Activated naive CD8-positive, alpha-beta T cell treated with anti-CD3 and anti-CD28 coated beads, Interleukin-2, amount 10 ng/mL, durations not matched to agents 7 days and 5 days (primary cell): ENCODE results near the gene KLHDC10. TPM values are rescaled to one million over a fixed set of nuclear protein-coding genes. Genes with fewer than 3 reads are reported as not detected.
"Not testable (repeated sequence)": the region's sequence is repeated elsewhere in the genome, so short reads cannot be mapped to it uniquely, and the experiment has no call there.

Source experiments
- ATAC-seq: fragments of 150-1000 bp; cut with Tn5 transposase; one replicate; pipeline ENCODE4 v1.10.0; 2021; ENCODE audit warnings: low read depth, moderate library complexity
- POLR2A ChIA-PET: fragments of 350-600 bp; sonication (Branson Sonifier 250); formaldehyde crosslinking; loops from one replicate; lab custom pipeline; 2021; ENCODE audit warnings: antibody characterized with exemption; lab: Charles Lee
- DNase-seq: peaks from one replicate; pipeline ENCODE4 v3.0.0; 2021
- H3K27ac Mint-ChIP-seq: one replicate; pipeline ENCODE4 v1.8.0; 2022; ENCODE audit warnings: mild to moderate bottlenecking, mixed read lengths
- H3K27me3 Mint-ChIP-seq: one replicate; pipeline ENCODE4 v1.8.0; 2022; ENCODE audit warnings: mild to moderate bottlenecking, moderate library complexity, mixed read lengths
- H3K36me3 Mint-ChIP-seq: one replicate; pipeline ENCODE4 v1.8.0; 2021; ENCODE audit warnings: mild to moderate bottlenecking, mixed read lengths
- H3K4me1 Mint-ChIP-seq: one replicate; pipeline ENCODE4 v1.8.0; 2021; ENCODE audit warnings: mixed read lengths
- H3K4me3 Mint-ChIP-seq: one replicate; pipeline ENCODE4 v1.8.0; 2022; ENCODE audit warnings: mild to moderate bottlenecking, moderate library complexity, mixed read lengths
- H3K9me3 Mint-ChIP-seq: one replicate; pipeline ENCODE4 v1.8.0; 2021; ENCODE audit warnings: mixed read lengths
- total RNA-seq, 2 experiments: library from RNA; stranded (reverse); gene quantifications; one replicate each; pipeline ENCODE4 v1.2.3, GENCODE V29; 2021

The KLHDC10 gene
- total RNA-seq, 2 experiments from 2014 or later: 15.6 to 15.7 TPM

DNA sequence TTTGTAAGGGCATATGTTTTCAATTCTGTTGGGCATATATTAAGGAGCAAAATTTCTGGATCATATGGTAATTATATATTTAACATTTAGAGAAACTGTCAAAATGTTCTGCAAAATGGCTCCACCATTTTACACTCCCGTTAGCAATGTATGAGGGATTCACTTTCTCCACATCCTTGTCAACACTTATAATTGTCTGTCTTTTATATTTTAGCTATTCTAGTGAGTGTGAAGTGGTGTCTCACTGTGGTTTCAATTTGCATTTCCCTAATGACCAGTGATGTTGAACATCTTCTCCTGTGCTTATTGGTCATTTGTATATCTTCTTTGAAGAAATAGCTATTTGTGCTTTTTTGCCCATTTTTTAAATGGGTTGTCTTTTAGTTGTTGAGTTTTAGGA lies 8.1 kb upstream of the KLHDC10 start:
- POLR2A ChIA-PET: no interaction called here
- DNase-seq: no peak
- no peak for ATAC-seq
- no peaks in the 10 kb centered on the region for H3K36me3 Mint-ChIP-seq
- H3K4me1 Mint-ChIP-seq: peaks cover 5% of the 10 kb centered on the region
- H3K9me3 Mint-ChIP-seq: no peaks in the 10 kb centered on the region
- no peak overlapping the region for H3K4me3 Mint-ChIP-seq
- H3K27ac Mint-ChIP-seq: no peak overlapping the region
- peaks cover 2% of the 10 kb centered on the region for H3K27me3 Mint-ChIP-seq

DNA sequence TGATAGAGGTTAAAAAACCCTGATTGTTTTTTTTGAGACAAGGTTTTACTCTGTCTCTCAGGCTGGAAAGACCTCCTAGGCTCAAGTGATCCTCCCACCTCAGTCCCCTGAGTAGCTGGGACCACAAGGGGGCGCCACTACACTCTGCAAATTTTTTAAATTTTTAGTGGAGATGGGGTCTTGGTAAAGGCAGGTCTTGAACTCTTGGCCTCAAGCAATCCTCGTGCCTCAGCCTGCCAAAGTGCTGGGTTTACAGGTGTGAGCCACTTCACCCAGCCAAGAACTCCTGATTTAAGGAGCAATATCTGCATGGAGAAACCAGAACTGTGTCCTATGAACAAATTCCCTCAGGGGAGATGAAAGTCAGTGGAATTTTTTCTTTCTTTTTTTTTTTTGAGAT lies 7.3 kb upstream of the KLHDC10 start:
- DNase-seq: peak; percentile 74
- H3K4me3 Mint-ChIP-seq: no peak overlapping the region
- no peaks in the 10 kb centered on the region for H3K9me3 Mint-ChIP-seq
- H3K4me1 Mint-ChIP-seq: peaks cover 5% of the 10 kb centered on the region
- H3K27ac Mint-ChIP-seq: no peak overlapping the region
- peak; percentile 71 for ATAC-seq
- H3K27me3 Mint-ChIP-seq: peaks cover 2% of the 10 kb centered on the region
- H3K36me3 Mint-ChIP-seq: no peaks in the 10 kb centered on the region
- POLR2A ChIA-PET: no interaction called here

DNA sequence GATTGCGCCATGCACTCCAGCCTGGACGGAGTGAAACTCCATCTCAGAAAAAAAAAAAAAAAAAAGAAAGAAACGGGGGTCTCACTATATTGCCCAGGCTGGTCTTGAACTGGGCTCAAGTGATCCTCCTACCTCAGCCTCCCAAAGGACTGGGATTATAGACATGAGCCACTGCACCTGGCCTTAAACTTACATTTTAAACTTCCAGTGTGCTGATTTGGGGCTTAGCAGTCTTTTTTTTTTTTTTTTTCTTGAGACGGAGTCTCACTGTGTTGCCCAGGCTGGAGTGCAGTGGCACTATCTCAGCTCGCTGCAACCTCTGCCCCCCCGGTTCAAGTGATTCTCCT lies 5.8 kb upstream of the KLHDC10 start:
- H3K27me3 Mint-ChIP-seq, H3K4me1 Mint-ChIP-seq, POLR2A ChIA-PET, DNase-seq, H3K9me3 Mint-ChIP-seq, ATAC-seq, H3K4me3 Mint-ChIP-seq, H3K36me3 Mint-ChIP-seq, H3K27ac Mint-ChIP-seq: not testable (repeated sequence)

DNA sequence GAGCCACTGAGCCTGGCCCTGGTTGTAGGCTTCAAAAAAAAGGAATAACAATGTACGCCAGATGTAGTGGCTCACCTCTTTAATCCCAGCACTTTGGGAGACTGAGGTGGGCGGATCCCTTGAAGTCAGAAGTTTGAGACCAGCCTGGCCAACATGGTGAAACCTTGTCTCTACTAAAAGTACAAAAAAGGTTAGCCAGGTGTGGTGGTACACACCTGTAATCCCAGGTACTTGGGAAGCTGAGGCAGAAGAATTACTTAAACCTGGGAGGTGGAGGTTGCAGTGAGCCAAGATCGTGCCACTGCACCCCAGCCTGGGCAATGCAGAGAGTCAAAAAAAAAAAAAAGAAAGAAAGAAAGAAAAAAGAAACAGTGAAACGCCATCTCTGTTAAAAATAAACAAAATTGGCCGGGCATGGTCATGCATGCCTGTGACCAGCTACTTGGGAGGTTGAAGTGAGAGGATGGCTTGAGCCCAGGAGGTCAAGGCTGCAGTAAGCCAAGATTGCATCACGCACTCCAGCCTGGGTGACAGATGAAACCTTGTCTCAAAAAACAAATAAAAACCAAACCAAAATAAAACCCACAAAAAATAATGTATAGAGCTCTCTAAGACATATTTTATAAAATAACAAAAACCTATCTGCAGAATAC lies 4.7 kb upstream of the KLHDC10 start:
- ATAC-seq: no peak
- H3K27ac Mint-ChIP-seq: no peak overlapping the region
- POLR2A ChIA-PET: no interaction called here
- DNase-seq: no peak
- no peaks in the 10 kb centered on the region for H3K9me3 Mint-ChIP-seq
- peaks cover 2% of the 10 kb centered on the region for H3K27me3 Mint-ChIP-seq
- peaks cover 7% of the 10 kb centered on the region for H3K4me1 Mint-ChIP-seq
- no peaks in the 10 kb centered on the region for H3K36me3 Mint-ChIP-seq
- H3K4me3 Mint-ChIP-seq: no peak overlapping the region

DNA sequence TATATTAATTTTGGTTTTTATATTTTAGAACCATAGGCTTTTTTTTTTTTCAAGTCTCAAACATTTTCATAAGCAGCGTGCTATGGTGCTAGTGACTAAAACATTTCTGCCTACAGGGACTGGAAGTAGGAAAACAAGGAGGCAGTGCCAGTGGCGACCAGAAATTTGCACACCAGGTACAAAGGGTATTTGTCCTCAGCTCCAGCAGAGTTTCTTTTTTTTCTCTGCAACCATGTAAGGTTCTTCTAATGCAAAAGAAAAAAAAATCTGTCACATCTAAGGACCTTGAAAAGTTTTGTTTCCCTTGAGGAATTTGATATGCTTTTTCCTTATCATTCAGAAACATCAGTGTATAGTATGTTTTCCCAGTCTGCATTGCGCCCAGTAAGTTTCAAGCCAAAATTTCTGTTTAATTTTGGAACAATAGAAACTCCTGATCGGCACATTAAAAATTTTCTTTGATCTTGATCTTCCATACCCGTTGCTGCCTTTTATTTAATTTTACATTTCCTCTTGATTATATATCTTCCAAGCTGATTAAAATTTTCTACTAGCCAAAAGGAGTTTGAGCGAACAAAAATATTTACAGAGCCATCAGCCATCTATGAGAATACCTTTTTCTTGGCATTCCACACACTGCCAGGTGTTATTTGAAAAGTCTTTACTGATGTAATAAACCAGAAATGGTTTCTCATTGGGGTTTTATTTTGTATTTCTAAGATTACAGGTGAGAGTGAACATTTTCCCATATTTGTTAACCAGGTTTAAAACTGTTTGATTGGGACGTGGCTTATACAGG lies 956 bp upstream of the KLHDC10 start:
- DNase-seq (no peak), ATAC-seq (no peak)
- POLR2A ChIA-PET: interaction anchor here (0.9 to 2.2 kb wide), 3 partner anchors 9 to 136 kb away, joined by 3 to 19 read pairs (median 4); partner anchors contain the start of genes TMEM209 and ZC3HC1
- H3K27me3 Mint-ChIP-seq: peaks cover 2% of the 10 kb centered on the region
- peak overlapping the region; percentile 95 for H3K4me3 Mint-ChIP-seq
- peak overlapping the region; percentile 96 for H3K27ac Mint-ChIP-seq
- no peaks in the 10 kb centered on the region for H3K9me3 Mint-ChIP-seq
- H3K4me1 Mint-ChIP-seq: peaks cover 21% of the 10 kb centered on the region
- no peaks in the 10 kb centered on the region for H3K36me3 Mint-ChIP-seq

DNA sequence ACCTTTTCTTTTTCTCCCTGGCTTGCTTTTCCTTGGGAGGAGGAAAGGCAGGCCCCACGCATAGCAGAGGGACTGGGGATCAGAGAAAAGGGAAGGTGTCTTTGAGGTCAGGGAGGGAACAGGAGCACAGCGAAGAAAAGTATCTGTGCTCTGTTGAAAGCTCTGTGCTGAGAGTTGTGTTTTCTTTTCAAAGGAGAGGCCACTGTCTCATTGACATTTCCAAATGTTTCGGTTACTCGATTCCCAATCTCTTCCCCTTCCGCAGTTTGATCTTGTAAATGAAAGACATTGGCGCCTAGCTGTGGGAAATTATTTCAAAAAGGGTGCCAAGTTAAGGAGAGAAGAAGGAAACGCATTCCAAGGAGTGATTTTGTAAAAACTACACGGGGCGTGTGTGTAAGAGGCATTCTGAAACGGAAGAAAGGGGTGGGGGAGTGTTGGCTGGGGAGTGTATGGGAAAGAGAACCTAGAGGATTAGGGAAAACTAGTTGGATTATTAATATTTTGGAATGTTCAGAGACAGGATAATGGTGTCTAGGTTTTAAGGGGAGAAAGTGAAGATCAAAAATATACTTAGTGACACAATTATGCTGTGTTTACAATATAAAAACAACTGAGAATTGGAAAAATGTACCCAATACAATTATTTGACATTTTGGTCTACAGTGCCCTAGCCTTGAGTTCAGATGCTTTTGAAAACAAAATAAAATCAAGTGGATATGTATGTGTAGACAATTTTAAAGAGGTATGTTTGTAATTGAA lies 708 bp downstream of the KLHDC10 start:
- H3K4me3 Mint-ChIP-seq: peak overlapping the region; percentile 95
- H3K27ac Mint-ChIP-seq: peak overlapping the region; percentile 14
- no peaks in the 10 kb centered on the region for H3K9me3 Mint-ChIP-seq
- H3K36me3 Mint-ChIP-seq: no peaks in the 10 kb centered on the region
- ATAC-seq: no peak
- H3K4me1 Mint-ChIP-seq: peaks cover 21% of the 10 kb centered on the region
- no peak for DNase-seq
- peaks cover 2% of the 10 kb centered on the region for H3K27me3 Mint-ChIP-seq
- POLR2A ChIA-PET: interaction anchor here (0.6 to 2.2 kb wide), 4 partner anchors 10 to 134 kb away, joined by 3 to 19 read pairs (median 4); partner anchors contain the start of genes TMEM209 and ZC3HC1

DNA sequence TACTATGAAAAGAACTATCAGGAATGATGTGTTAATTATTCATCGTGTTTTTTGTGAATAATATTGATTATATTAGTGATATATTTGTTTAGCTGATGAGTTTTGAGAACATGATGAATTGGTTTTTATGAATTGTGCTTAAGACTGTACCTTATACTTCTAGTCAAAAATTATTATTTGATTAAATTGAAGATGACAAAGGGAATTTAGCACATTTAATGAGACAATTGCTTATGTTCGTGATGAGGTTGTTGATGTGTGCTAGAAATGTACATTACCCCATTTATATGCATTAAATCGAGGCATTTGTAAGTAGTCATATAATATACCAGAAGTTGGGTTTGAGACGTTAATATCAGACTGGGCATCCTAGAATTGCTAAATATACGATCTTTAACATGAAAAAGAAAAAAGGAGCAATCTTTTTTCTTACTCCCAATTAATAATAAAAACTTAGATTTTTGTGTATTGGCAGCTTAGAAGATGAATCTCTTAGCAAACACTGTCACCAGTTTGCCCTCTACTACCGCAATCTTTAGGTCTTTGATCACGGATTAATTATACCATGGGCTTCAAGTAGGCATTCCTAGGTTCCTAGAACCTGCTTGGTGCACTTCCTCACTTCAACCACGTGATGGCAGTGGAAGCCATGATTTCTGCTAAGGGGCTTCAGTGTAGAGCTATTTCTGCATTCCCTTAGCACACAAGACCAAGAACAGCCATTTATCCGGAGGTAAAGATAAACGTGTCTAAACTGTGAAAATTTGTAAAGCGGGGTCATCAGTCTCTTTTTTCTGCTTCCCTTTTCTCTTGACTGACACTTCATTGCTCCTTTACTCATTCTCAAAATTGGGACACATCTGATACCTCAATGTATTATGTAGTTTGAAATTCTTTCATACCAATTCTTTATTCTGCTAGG lies 1.6 kb downstream of the KLHDC10 start:
- Mint-ChIP-seq H3K4me1 (peaks cover 21% of the 10 kb centered on the region), H3K4me3 (peak overlapping the region; percentile 53), H3K27ac (no peak overlapping the region), H3K9me3 (no peaks in the 10 kb centered on the region), H3K27me3 (no peaks in the 10 kb centered on the region), H3K36me3 (no peaks in the 10 kb centered on the region)
- DNase-seq (no peak), ATAC-seq (no peak)
- POLR2A ChIA-PET: interaction anchor here (1.3 kb wide), 1 partner anchor 686 kb away, joined by 4 read pairs; no protein-coding TSS in a partner anchor

DNA sequence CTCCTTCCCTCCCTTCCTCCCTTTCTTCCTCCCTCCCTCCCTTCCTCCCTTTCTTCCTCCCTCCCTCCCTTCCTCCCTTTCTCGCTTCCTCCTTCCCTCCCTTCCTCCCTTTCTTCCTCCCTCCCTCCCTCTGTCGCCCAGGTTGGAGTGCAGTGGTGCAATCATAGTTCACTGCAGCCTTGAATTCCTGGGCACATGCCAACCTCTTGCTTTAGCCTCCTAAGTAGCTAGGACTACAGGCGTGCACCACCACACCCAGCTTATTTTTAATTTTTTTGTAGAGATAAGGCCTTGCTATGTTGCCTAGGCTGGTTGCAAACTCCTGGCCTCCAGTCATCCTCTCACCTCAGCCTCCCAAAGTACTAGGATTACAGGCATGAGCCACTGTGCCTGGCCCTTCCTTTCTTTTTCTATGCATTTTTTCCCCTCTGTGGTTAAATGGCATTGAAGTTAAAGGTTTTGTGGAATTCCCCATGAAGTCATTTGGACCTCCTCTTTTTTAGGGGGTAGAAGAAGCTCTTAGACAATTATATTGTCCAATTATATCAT lies 9.6 kb downstream of the KLHDC10 start:
- Mint-ChIP-seq H3K9me3 (no peaks in the 10 kb centered on the region), H3K27me3 (no peaks in the 10 kb centered on the region), H3K27ac (no peak overlapping the region), H3K4me3 (no peak overlapping the region), H3K4me1 (peaks cover 5% of the 10 kb centered on the region), H3K36me3 (peaks cover 9% of the 10 kb centered on the region)
- ATAC-seq (no peak), DNase-seq (no peak)
- POLR2A ChIA-PET: no interaction called here

DNA sequence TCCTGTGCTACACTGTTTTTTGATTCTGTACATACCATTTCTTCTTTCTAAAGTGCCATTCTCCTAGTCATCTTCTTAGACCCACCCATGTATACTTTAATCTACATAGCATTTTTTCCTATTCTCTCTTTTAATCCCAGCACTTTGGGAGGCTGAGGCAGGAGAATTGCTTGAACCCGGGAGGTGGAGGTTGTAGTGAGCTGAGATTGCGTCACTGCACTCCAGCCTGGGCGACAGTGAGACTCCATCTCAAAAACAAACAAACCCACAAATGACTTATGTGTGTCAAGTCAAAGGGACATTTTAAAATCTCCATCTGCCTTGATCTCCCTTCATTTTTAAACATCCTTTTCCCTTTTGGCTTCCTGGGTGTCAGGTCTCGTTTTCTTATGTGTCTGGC lies 13.2 kb downstream of the KLHDC10 start:
- ATAC-seq, H3K4me1 Mint-ChIP-seq, DNase-seq, POLR2A ChIA-PET, H3K9me3 Mint-ChIP-seq, H3K27ac Mint-ChIP-seq, H3K36me3 Mint-ChIP-seq, H3K4me3 Mint-ChIP-seq, H3K27me3 Mint-ChIP-seq: not testable (repeated sequence)

DNA sequence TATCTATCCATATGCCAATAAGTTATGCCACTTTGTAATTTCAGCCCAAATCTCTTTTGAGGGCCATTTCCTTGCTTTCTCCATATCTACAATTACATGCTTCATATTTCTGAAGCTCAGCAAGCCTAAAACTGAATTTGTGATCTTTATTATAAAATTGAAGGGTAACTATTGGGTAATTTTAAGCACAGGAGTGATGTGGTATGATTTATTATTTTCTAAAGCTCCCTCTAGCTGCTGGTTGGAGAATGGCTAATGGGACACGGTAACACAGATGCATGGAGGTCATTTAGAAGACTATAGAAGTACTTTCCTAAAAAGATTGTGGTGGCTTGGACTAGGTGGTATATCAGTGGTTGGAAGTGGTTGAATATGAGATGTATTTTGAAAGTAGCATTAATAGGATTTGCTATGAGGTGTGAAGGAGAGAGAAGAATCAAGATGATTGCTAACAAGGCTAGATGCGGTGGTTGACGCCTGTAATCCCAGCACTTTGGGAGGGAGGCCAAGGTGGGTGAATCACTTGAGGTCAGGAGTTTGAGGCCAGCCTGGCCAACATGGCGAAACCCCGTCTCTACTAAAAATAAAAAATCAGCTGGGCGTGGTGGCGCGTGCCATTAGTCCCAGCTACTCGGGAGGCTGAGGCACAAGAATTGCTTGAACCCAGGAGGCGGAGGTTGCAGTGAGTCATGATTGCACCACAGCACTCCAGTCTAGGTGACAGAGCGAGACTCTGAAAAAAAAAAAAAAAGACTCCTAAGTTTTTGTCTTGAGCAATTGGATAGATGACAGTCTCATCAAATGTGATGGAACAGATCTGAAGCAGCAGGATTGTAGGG lies 13.9 kb downstream of the KLHDC10 start:
- H3K9me3 Mint-ChIP-seq: no peaks in the 10 kb centered on the region
- no peak overlapping the region for H3K27ac Mint-ChIP-seq
- H3K27me3 Mint-ChIP-seq: no peaks in the 10 kb centered on the region
- peaks cover 5% of the 10 kb centered on the region for H3K4me1 Mint-ChIP-seq
- H3K4me3 Mint-ChIP-seq: no peak overlapping the region
- DNase-seq (no peak), ATAC-seq (no peak)
- POLR2A ChIA-PET: interaction anchor here (0.7 kb wide), 1 partner anchor 95 kb away, joined by 3 read pairs; no protein-coding TSS in a partner anchor
- H3K36me3 Mint-ChIP-seq: peaks cover 8% of the 10 kb centered on the region

DNA sequence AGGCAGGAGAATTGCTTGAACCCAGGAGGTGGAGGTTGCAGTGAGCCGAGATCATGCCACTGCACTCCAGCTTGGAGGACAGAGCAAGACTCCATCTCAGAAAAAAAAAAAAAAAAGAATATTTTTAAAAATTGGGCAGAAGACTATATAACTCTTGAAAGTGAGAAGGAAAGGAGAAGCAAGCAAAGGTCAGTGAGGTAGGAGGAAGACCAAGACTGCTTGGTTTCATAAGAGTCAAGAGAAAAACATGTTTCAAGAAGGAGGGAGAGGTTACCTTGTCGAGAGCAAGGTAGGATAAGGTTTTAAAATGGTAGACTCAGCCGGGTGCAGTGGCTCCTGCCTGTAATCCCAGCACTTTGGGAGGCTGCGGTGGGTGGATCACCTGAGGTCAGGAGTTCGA lies 14.9 kb downstream of the KLHDC10 start:
- not testable (repeated sequence) for H3K36me3 Mint-ChIP-seq, H3K27me3 Mint-ChIP-seq, DNase-seq, H3K4me1 Mint-ChIP-seq, ATAC-seq, H3K27ac Mint-ChIP-seq, H3K9me3 Mint-ChIP-seq, H3K4me3 Mint-ChIP-seq
- POLR2A ChIA-PET: interaction anchor here (0.7 kb wide), 1 partner anchor 29 kb away, joined by 5 read pairs; no protein-coding TSS in a partner anchor

DNA sequence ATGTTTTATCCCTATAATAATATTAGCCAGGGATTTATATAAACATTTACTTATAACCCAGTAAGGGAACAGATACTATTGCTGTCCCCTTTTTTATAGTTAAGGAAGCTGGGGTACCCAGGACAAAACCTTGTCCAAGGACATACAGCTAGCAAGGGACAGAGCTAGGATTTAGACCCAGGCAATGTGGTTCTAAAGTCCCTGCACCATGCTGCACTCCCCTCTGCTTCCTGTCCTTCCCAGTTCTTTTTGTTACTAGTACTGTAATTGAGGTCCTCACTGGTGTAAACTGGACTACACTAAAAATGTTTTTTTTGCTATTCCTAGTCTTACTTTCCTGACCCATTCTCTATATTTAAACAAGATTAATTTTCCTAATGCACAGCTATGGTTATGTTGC lies 16.6 kb downstream of the KLHDC10 start:
- H3K9me3 Mint-ChIP-seq: no peaks in the 10 kb centered on the region
- H3K4me3 Mint-ChIP-seq: no peak overlapping the region
- ATAC-seq (no peak), DNase-seq (no peak)
- POLR2A ChIA-PET: no interaction called here
- H3K36me3 Mint-ChIP-seq: peaks cover 11% of the 10 kb centered on the region
- no peaks in the 10 kb centered on the region for H3K27me3 Mint-ChIP-seq
- H3K4me1 Mint-ChIP-seq: peaks cover 3% of the 10 kb centered on the region
- no peak overlapping the region for H3K27ac Mint-ChIP-seq
